Stimulated activated CD8-positive, alpha-beta memory T cell treated with anti-CD3 and anti-CD28 coated beads, Interleukin-15, amount 100 ng/mL, for 4 hours (primary cell): Measurements from ENCODE around the gene TCF7.

Experiments used
- DNase-seq, 2 donors: peaks; one replicate each; pipeline ENCODE4 v3.0.0-alpha.2; 2020; ENCODE audit warnings: low read depth in 2 of 2

The TCF7 gene

GRCh38 chr5:134113363-134113889 is 1.1 kb upstream of the TCF7 start:
- DNase-seq, result no peak

- DNase-seq, result peak; percentile 75 to 81
Observed at GRCh38 chr5:134114886-134115805, 665 bp downstream of the TCF7 start.

GRCh38 chr5:134115806-134116175 is 1.3 kb downstream of the TCF7 start:
- no peak for DNase-seq

- DNase-seq, result no peak
Observed at GRCh38 chr5:134116286-134116685, 1.8 kb downstream of the TCF7 start.

- DNase-seq, result no peak
Observed at GRCh38 chr5:134116789-134117761, 2.6 kb downstream of the TCF7 start.

GRCh38 chr5:134118212-134118835 is 3.8 kb downstream of the TCF7 start:
- DNase-seq, result no peak

GRCh38 chr5:134119720-134120119 is 5.2 kb downstream of the TCF7 start:
- no peak for DNase-seq

GRCh38 chr5:134120386-134121138 is 6.1 kb downstream of the TCF7 start:
- DNase-seq, result no peak

GRCh38 chr5:134122530-134122929 is 8.0 kb downstream of the TCF7 start:
- no peak for DNase-seq

- DNase-seq, result no peak
Observed at GRCh38 chr5:134123360-134123759, 8.9 kb downstream of the TCF7 start.

GRCh38 chr5:134124289-134125038 is 10.0 kb downstream of the TCF7 start:
- no peak for DNase-seq

GRCh38 chr5:134125039-134126015 is 10.8 kb downstream of the TCF7 start:
- DNase-seq, result no peak

- DNase-seq, result peak in 1 of 2 donors; percentile 49
Observed at GRCh38 chr5:134127376-134127861, 12.9 kb downstream of the TCF7 start.

GRCh38 chr5:134127988-134128647 is 13.6 kb downstream of the TCF7 start:
- no peak for DNase-seq

- no peak for DNase-seq
Observed at GRCh38 chr5:134128648-134128995, 14.1 kb downstream of the TCF7 start.

- no peak for DNase-seq
Observed at GRCh38 chr5:134129411-134130238, 15.1 kb downstream of the TCF7 start.

GRCh38 chr5:134130239-134130945 is 15.9 kb downstream of the TCF7 start:
- no peak for DNase-seq
